HG02885 (cell line): ENCODE results near the gene DAPK1.

ENCODE experiments used
- ATAC-seq: cut with Tn5 transposase; IDR thresholded peaks from one replicate; pipeline ENCODE4 v1.9.1; 2021; ENCODE audit warnings: mild to moderate bottlenecking; ENCODE audit not compliant: unreplicated experiment, poor library complexity

Gene DAPK1

GRCh38 chr9:87585123-87585855, 87.6 kb downstream of the DAPK1 start:
- no peak for ATAC-seq

DNA sequence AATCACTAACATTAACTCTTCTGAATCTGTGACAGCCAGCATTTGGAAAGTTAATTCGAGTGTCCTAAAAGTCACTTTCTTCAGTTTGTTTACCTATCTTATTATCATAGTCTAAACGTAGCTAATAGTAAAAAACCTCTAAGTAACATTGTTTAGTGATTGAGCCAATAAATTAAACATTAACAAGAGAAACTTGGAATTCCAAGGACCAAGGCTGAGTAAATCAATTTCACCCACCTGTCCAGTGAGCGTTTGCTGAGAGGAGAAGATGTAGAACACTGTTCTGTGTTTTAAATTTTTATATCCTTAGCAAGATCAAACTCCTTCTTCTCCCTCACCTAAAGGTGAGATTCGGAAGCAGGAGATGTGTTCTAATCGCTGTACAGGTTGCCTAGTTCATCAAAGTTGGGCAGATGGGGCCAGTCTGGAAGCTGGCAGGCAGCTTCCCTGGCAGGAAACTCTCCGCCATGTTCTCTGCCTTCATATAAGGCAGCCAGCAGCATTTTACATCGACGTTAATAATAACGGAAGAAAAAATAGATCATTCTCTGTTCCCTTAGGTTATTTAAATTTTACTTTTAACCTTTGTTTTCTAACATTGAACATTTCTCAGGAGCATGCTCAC, 89.2 kb downstream of the DAPK1 start:
- no peak for ATAC-seq

GRCh38 chr9:87587356-87587745, 89.7 kb downstream of the DAPK1 start:
- ATAC-seq = no peak

- no peak for ATAC-seq
Observed at GRCh38 chr9:87587864-87588263, 90.2 kb downstream of the DAPK1 start.

DNA sequence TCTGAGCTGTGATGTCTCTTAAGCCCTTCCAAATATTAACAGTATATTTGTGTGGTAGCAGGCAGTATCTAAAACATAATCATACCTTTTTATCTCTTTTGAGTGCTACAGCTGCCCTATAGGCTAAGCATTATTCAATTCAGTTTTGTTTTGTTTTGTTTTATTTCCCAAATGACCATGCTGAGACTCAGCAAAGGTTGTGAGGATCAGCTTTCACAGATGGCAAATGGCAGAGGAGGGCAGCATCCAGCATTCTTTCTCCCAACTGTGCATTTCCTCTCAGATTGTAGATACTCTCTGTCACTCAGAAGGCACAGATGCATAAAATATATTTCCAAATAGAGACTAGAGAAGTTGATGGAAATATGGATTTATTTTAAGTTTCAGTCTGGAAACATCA, 90.7 kb downstream of the DAPK1 start:
- no peak for ATAC-seq

DNA sequence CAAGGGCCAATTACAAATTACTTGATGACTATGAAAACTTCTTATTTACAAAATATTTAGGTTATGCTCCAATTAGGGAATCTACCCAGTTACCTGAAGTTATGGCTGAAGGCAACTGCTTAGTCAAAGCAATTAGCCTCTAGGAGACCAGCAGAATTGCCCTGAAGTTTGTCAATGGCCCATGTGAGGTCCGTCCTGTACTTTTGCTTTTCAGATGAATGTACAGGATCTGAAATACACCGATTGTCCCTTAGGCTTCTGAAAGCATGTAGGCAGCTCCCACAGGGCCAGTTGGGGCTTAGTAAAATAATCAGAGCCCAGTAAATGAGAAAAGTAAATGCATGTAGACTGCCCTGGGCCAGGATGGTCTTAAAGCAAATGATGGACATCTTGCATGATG, 93.3 kb downstream of the DAPK1 start:
- no peak for ATAC-seq

DNA sequence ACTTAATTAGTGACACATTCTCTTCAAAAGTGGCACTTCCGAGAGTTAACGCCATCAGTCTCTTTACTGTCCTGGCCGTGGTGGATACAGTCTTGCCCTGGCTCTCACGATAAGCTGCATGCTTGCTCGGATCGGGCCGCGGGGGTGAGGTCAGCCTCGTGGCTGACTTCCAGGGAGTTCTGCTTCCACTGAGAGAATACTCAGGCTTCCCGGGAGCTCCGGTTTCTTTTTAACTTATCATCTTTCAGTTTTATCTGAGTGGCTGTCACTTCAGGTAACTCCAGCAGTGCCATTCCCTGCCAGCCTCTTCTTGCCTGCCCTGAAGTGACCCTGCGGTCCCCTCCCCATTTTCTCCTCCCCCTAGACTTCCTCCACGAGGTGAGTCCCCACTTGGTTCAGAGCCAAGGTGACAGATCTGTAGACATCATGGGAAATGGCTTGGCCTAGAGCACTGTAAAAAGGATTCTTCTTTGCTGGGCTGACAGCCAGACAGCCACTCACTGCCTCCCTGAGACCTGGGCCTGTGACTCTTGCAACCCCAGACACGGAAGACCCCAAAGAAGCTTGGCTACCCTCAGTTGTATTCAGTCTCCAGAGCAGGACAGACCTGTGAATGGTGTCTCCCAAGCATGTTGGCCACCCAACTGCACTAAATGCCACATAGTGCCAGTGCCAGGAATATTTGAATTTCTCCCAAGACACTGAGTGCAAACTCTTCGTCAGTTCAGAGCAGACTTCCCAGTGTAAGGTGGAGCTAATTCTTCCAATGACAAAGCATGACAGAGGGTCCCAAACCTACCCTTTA, 95.1 kb downstream of the DAPK1 start:
- no peak for ATAC-seq

- ATAC-seq = no peak
Observed at GRCh38 chr9:87593359-87593980, 95.8 kb downstream of the DAPK1 start.

DNA sequence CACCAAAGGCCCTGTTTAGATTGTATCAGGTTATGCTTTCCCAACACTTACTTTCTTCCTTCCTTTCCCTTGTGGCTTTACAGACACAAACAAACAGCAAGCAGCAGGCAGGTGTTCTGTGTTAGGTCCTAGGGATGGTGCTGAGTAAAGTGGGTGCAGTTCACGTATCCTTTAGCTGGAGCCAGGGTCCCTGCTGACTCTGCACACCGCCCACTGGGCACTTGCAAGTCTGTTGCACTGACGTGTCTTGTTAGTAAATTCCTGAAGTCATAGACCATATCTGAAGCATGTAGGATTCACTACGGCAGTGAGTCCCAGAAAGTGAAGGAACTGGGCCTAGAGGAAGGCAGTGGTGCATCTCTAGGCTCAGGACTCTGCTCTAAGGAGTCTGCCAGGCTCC, 96.5 kb downstream of the DAPK1 start:
- no peak for ATAC-seq

- no peak for ATAC-seq
Observed at GRCh38 chr9:87594662-87595061, 97.0 kb downstream of the DAPK1 start.

DNA sequence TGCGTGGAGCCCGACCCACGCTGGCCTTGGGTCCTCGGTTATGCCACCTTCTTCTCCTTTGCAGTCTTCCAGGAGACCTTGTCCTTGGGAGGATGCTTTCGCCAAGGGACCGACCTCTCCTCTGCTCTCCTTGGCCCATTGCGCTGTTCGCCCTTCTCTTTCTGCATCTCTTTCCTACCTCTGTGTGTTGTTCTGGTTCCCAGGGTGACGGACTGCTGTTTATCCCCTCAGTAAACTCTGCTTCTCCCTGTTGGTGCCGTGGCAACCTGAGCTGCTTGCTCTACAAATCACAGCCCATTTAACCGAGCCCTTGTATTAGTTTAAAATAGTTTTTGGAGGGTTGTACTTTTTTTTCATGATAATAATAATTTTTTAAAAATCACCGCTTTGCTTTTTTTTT, 97.9 kb downstream of the DAPK1 start:
- ATAC-seq = no peak

GRCh38 chr9:87596862-87597261, 99.2 kb downstream of the DAPK1 start:
- ATAC-seq = no peak

DNA sequence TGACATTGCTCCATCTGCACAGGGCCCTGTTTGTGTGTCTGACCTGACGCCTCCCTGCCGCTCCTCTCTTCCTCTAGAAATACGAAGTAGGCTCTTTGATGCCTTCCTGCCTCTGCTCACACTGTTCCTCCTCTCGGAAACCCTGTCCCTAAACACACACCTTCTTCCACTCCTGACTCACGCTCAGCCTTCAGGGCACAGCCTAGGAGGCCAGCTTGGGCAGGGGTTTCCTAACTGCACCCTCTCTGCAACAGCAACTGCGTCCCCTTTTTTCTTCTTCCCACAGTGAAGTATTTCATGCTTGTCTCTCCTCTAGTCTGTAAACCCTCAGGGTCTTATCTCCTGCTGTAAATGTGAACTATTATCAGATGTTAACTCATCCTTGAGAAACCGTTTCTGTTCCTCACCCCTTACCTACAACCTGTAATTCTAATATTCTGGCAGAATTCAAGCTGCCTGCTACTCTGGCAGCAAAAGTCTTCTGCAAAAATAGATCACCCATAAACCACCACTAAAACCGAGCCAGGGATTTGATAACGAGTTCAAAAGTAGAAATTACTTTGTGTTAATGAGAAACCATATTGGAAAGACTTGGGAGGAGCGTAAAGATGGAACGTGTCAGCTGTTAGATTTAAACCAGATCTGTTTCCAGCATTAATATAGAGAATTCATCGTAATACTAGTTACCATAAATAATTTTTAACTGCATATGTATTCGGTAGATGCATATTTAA, 100.2 kb downstream of the DAPK1 start:
- no peak for ATAC-seq

GRCh38 chr9:87599901-87600610, 102.4 kb downstream of the DAPK1 start:
- no peak for ATAC-seq

- ATAC-seq = no peak
Observed at GRCh38 chr9:87601176-87601575, 103.5 kb downstream of the DAPK1 start.

GRCh38 chr9:87601595-87601994, 103.9 kb downstream of the DAPK1 start:
- ATAC-seq = no peak

DNA sequence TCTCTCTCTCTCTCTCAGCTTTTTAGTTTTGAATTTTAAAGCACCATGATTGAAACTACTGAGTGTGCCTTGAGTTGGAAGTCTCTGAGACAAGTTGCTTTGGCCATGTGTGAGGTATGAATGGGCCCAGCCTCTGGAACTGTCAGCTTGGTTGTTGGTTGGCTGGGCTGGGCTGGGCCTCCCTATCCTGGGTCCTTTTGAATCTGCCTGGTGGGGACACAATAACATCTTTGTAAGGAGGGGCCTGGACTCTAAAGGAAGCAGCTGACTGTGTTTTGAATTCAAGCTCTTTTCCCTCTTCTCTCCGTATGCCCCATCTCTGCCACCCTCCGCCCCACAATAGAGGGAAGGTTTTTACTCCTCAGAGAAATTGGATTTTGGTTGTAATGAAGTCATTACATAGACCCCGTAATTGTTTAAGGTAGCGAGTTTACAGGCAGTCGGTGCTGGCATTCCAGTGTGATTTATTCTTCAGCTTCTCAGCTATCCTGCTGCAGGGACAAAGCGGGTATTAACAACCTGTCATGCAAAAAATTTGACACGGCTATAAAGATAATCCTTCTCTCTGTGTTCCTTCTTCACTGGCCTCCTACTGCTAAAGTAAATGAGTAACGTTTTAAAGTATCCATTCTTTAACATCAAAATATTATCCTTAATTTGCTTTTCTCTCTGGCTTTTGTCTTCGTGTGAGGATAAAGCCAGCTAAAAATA, 105.4 kb downstream of the DAPK1 start:
- ATAC-seq = no peak

- no peak for ATAC-seq
Observed at GRCh38 chr9:87603854-87604490, 106.3 kb downstream of the DAPK1 start.
